Mammary epithelial cell (primary cell): Measurements from ENCODE around the gene TCP11L2.

Source experiments
- CTCF ChIP-seq, 2 donors: IDR thresholded peaks in 1 of 2; conservative IDR thresholded peaks in 1 of 2; 2 replicates each; pipeline ENCODE4 v1.5.1; 2011 to 2012; ENCODE audit warnings: inconsistent platforms in 2 of 2, low read length in 2 of 2, mild to moderate bottlenecking in 2 of 2, control low read depth in 1 of 2, low read depth in 1 of 2; ENCODE audit not compliant: insufficient read depth in 1 of 2; ENCODE audit errors: extremely low read depth in 1 of 2
- EZH2 ChIP-seq: IDR thresholded peaks from 2 replicates; pipeline ENCODE4 v1.6.1; 2012; ENCODE audit warnings: low read length, inconsistent platforms, borderline replicate concordance

- no peak for TF ChIP-seq CTCF (conservative IDR thresholded peaks at IDR 0.05 in 1 of 2, IDR thresholded peaks at IDR 0.05 in 1 of 2; ENCODE audit: extremely low read depth in 1 of 2, insufficient read depth in 1 of 2, low read depth in 1 of 2, low read length in 2 of 2)
- TF ChIP-seq EZH2, result no peak
Observed at GRCh38 chr12:106344131-106344530, 41.6 kb downstream of the TCP11L2 start.
